Measurements from ENCODE around the gene PRLH.

The PRLH gene

GRCh38 chr2:237539681-237540080 lies 26.7 kb upstream of the PRLH start:
- DNase-seq (ENCODE audit: low spot score) = no peak
- no peak for FAIRE-seq

GRCh38 chr2:237540223-237540775 lies 26.1 kb upstream of the PRLH start:
- no peak for DNase-seq (ENCODE audit: low spot score)
- FAIRE-seq = no peak

- no peak for FAIRE-seq
- DNase-seq (ENCODE audit: low spot score) = no peak
Measured at GRCh38 chr2:237540823-237541222, 25.6 kb upstream of the PRLH start.

- DNase-seq (ENCODE audit: low spot score) (no peak), FAIRE-seq (no peak)
Measured at GRCh38 chr2:237541243-237541642, 25.1 kb upstream of the PRLH start.

GRCh38 chr2:237542001-237542704 lies 24.2 kb upstream of the PRLH start:
- no peak for FAIRE-seq
- DNase-seq (ENCODE audit: low spot score) = no peak

- DNase-seq (ENCODE audit: low spot score) (no peak), FAIRE-seq (no peak)
Measured at GRCh38 chr2:237546040-237546875, 20.1 kb upstream of the PRLH start.

GRCh38 chr2:237546876-237547395 lies 19.4 kb upstream of the PRLH start:
- FAIRE-seq = no peak
- no peak for DNase-seq (ENCODE audit: low spot score)

GRCh38 chr2:237547841-237548416 lies 18.4 kb upstream of the PRLH start:
- FAIRE-seq (no peak), DNase-seq (ENCODE audit: low spot score) (no peak)

GRCh38 chr2:237549216-237549615 lies 17.2 kb upstream of the PRLH start:
- DNase-seq (ENCODE audit: low spot score) (no peak), FAIRE-seq (no peak)

- FAIRE-seq = no peak
Measured at GRCh38 chr2:237549643-237550415, 16.5 kb upstream of the PRLH start.

GRCh38 chr2:237551071-237551574 lies 15.3 kb upstream of the PRLH start:
- no peak for FAIRE-seq
- DNase-seq (ENCODE audit: low spot score) = no peak

More at GRCh38 chr2:237549643-237550415, 16.5 kb upstream of the PRLH start:
- DNase-seq (ENCODE audit: low spot score) = no peak

GRCh38 chr2:237552908-237553307 lies 13.5 kb upstream of the PRLH start:
- DNase-seq (ENCODE audit: low spot score) = no peak

GRCh38 chr2:237553948-237554347 lies 12.4 kb upstream of the PRLH start:
- no peak for DNase-seq (ENCODE audit: low spot score)
- FAIRE-seq = no peak

More at GRCh38 chr2:237552908-237553307, 13.5 kb upstream of the PRLH start:
- FAIRE-seq = no peak

GRCh38 chr2:237555560-237555959 lies 10.8 kb upstream of the PRLH start:
- no peak for FAIRE-seq
- DNase-seq (ENCODE audit: low spot score) = no peak

- FAIRE-seq = no peak
- DNase-seq (ENCODE audit: low spot score) = no peak
Measured at GRCh38 chr2:237556773-237557632, 9.4 kb upstream of the PRLH start.

GRCh38 chr2:237557633-237558015 lies 8.8 kb upstream of the PRLH start:
- no peak for DNase-seq (ENCODE audit: low spot score)
- FAIRE-seq = no peak

GRCh38 chr2:237558961-237559641 lies 7.3 kb upstream of the PRLH start:
- FAIRE-seq = no peak
- DNase-seq (ENCODE audit: low spot score) = no peak

GRCh38 chr2:237561221-237561620 lies 5.2 kb upstream of the PRLH start:
- DNase-seq (ENCODE audit: low spot score) = no peak
- FAIRE-seq = no peak

- FAIRE-seq (no peak), DNase-seq (ENCODE audit: low spot score) (peak; percentile 58)
Measured at GRCh38 chr2:237563816-237564215, 2.6 kb upstream of the PRLH start.
